Activated CD8-positive, alpha-beta T cell treated with anti-CD3 and anti-CD28 coated beads for 36 hours (primary cell): ENCODE data around the gene DGKA. TPM values are rescaled to one million over a fixed set of nuclear protein-coding genes. Genes with fewer than 3 reads are reported as not detected.
A peak's percentile ranks its signal among the peaks of the same experiment; 100 is the strongest.

Experiments used
- ATAC-seq: fragments of 200-7000 bp; cut with Tn5 transposase; one replicate; pipeline ENCODE4 v1.10.0; 2021; ENCODE audit warnings: mild to moderate bottlenecking, moderate library complexity
- CTCF ChIA-PET: fragments of 350-600 bp; sonication (Branson Sonifier 250); formaldehyde crosslinking; loops from one replicate; lab custom pipeline; 2021; ENCODE audit warnings: antibody characterized with exemption; lab: Charles Lee
- POLR2A ChIA-PET: fragments of 350-600 bp; sonication (Branson Sonifier 250); formaldehyde crosslinking; loops from one replicate; lab custom pipeline; 2021; ENCODE audit warnings: antibody characterized with exemption; lab: Charles Lee
- DNase-seq: peaks from one replicate; pipeline ENCODE4 v3.0.0-alpha.2; 2020
- H3K27ac Mint-ChIP-seq: one replicate; pipeline ENCODE4 v1.8.0; 2021; ENCODE audit warnings: mild to moderate bottlenecking, mixed read lengths
- H3K27me3 Mint-ChIP-seq: one replicate; pipeline ENCODE4 v1.8.0; 2021; ENCODE audit warnings: mixed read lengths
- H3K36me3 Mint-ChIP-seq: one replicate; pipeline ENCODE4 v1.8.0; 2021; ENCODE audit warnings: low read depth, mixed read lengths
- H3K4me1 Mint-ChIP-seq: one replicate; pipeline ENCODE4 v1.8.0; 2021; ENCODE audit warnings: low read depth, mixed read lengths
- H3K4me3 Mint-ChIP-seq: one replicate; pipeline ENCODE4 v1.8.0; 2021; ENCODE audit warnings: mild to moderate bottlenecking, moderate library complexity, mixed read lengths
- H3K9me3 Mint-ChIP-seq: one replicate; pipeline ENCODE4 v1.8.0; 2021; ENCODE audit warnings: mixed read lengths
- intact Hi-C: fragments of 100-400 bp; cut with micrococcal nuclease; formaldehyde crosslinking; loops from one replicate; pipeline ENCODE4 v1.10.0; 2022
- total RNA-seq, 2 experiments: library from RNA; stranded (reverse); gene quantifications; one replicate each; pipeline ENCODE4 v1.2.3, GENCODE V29; 2021
- TF ChIP-seq, protein P1 (sequence below): fragments of 200-600 bp; IDR thresholded peaks from one replicate; pipeline ENCODE4 v1.8.0; 2022; ENCODE audit warnings: antibody characterized with exemption, mild to moderate bottlenecking

Gene DGKA
- total RNA-seq, 2 experiments from 2014 or later, result 350 to 353 TPM

DNA sequence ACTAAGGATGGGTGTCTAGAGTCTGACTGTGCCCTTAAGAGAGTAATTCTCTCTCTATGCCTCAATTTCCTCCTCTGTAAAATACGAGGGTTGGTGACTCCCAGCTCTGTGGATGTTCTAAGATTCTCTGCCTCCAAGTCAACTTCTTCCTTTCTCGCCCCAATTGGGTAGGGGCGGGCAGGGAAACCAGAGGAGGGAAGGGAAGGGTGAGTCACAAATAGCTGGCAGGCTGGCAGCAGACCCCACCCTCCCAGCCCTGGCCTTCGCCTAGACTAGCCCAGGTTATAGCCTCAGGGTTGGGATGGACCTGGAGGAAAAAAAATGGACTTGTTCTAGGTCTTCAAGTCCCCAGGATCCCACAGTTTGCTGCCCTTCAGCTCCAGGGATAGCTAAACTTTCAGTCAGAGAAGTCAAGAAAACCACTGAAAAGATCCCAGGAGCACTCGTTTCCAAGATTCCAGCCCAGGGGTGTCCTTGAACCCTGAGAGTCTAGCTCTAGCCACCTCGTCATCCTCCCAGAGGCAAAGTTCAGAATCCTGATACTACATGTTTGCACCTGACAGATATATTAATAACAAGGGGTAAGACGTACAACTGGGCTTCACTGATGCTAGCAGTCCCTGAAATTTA, 2.3 kb downstream of the DGKA start:
- intact Hi-C loops, result no loop called here
- peak overlapping the region; percentile 99 for H3K4me3 Mint-ChIP-seq
- H3K36me3 Mint-ChIP-seq, result peaks cover 70% of the 10 kb centered on the region
- H3K27ac Mint-ChIP-seq, result peak overlapping the region; percentile 99
- TF ChIP-seq, protein P1, sequence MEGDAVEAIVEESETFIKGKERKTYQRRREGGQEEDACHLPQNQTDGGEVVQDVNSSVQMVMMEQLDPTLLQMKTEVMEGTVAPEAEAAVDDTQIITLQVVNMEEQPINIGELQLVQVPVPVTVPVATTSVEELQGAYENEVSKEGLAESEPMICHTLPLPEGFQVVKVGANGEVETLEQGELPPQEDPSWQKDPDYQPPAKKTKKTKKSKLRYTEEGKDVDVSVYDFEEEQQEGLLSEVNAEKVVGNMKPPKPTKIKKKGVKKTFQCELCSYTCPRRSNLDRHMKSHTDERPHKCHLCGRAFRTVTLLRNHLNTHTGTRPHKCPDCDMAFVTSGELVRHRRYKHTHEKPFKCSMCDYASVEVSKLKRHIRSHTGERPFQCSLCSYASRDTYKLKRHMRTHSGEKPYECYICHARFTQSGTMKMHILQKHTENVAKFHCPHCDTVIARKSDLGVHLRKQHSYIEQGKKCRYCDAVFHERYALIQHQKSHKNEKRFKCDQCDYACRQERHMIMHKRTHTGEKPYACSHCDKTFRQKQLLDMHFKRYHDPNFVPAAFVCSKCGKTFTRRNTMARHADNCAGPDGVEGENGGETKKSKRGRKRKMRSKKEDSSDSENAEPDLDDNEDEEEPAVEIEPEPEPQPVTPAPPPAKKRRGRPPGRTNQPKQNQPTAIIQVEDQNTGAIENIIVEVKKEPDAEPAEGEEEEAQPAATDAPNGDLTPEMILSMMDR, result no peak
- ChIA-PET CTCF (interaction anchor here (0.9 to 2.3 kb wide), 11 partner anchors 8 to 194 kb away, joined by 3 to 15 read pairs (median 5); partner anchors contain the start of genes ORMDL2 and SARNP), POLR2A (interaction anchor here (0.6 to 3.3 kb wide), 11 partner anchors 10 to 204 kb away, joined by 3 to 17 read pairs (median 4); partner anchors contain the start of genes ORMDL2, RAB5B and SARNP)
- no peak for ATAC-seq
- no peaks in the 10 kb centered on the region for H3K27me3 Mint-ChIP-seq
- H3K9me3 Mint-ChIP-seq, result no peaks in the 10 kb centered on the region
- no peak for DNase-seq
- H3K4me1 Mint-ChIP-seq, result peaks cover 65% of the 10 kb centered on the region

DNA sequence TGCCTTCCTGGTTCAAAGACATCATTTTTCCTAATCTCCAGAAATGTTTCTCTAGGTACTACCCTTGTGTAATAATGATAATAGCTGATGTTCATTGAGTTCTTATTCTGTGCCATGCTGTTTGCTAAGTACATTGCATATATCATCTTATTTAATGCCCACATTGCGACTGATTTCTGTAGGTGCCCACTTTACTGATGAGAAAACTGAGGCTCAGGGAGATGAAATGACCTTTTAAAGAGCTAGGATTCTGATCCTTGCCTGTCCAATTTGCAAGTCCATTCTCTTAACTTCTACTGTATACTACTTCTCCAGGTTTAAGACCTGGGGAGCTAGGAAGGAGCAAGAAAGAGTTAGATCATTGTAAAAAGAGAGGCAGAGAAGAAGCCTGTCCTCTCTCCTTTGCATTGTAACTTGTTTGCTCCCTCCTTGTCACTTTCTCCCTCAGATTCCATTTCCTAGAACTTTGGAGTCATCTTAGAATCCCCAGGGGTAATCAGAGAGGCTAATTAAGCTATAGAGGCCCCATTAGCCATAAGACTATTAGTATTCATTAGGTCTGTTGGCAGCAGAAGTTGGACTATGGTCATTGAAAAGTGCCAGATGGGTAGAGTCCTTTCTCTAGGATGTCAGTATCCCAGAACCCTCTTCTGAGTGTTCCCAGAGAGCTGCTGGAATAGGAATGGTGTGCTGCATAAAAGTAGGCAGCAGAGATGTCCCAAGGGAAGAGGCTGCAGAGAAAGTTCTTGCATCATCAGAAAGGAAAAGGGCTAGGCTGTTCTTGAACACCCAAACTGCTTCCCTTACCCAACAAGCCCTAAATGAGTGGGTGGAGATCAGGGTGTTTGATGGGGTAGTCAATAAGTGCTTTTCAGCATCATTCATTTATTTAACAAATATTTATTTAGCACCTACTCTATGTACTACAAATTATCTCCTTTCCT, 3.1 kb downstream of the DGKA start:
- H3K4me1 Mint-ChIP-seq, result peaks cover 73% of the 10 kb centered on the region
- peak overlapping the region; percentile 99 for H3K27ac Mint-ChIP-seq
- DNase-seq (no peak), ATAC-seq (no peak)
- POLR2A ChIA-PET, result interaction anchor here (0.9 to 3.5 kb wide), 12 partner anchors 8 to 204 kb away, joined by 3 to 29 read pairs (median 4); partner anchors contain the start of genes ORMDL2, PYM1, RAB5B and SARNP
- CTCF ChIA-PET, result interaction anchor here (0.6 to 2.3 kb wide), 15 partner anchors 9 to 204 kb away, joined by 3 to 15 read pairs (median 4); partner anchors contain the start of genes ORMDL2, RAB5B and SARNP
- peak overlapping the region; percentile 99 for H3K4me3 Mint-ChIP-seq
- TF ChIP-seq, protein P1, result no peak
- intact Hi-C loops, result no loop called here
- H3K27me3 Mint-ChIP-seq, result no peaks in the 10 kb centered on the region
- H3K9me3 Mint-ChIP-seq, result no peaks in the 10 kb centered on the region
- H3K36me3 Mint-ChIP-seq, result peaks cover 77% of the 10 kb centered on the region

DNA sequence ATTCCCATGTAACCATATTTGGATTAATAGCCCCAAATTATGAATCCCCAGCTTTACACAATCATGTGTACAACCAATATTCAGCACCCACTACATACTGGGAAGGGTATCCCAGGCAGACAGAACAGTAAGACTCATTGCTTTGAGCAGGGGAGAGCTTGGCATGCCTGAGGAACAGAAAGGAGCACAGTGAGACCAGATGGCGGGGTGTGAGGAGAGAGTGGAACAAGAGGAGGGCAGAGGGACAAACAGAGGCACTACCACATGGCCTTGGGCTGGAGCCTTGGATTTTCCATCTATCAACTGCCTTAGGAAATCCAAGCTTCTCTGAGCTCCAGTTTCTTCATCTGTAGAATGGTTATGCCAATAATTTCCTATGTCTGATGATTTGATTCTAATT, 3.8 kb downstream of the DGKA start:
- intact Hi-C loops, result no loop called here
- Mint-ChIP-seq H3K36me3 (peaks cover 84% of the 10 kb centered on the region), H3K27ac (peak overlapping the region; percentile 99), H3K4me3 (peak overlapping the region; percentile 99), H3K4me1 (peaks cover 73% of the 10 kb centered on the region), H3K9me3 (no peaks in the 10 kb centered on the region), H3K27me3 (no peaks in the 10 kb centered on the region)
- ChIA-PET CTCF (interaction anchor here (0.6 to 2.9 kb wide), 12 partner anchors 8 to 205 kb away, joined by 3 to 19 read pairs (median 4); partner anchors contain the start of genes ORMDL2, RAB5B and SARNP), POLR2A (interaction anchor here (1.0 to 3.5 kb wide), 10 partner anchors 8 to 205 kb away, joined by 3 to 29 read pairs (median 6); partner anchors contain the start of genes ORMDL2, PYM1 and SARNP)
- TF ChIP-seq, protein P1, result no peak
- no peak for ATAC-seq
- DNase-seq, result no peak

DNA sequence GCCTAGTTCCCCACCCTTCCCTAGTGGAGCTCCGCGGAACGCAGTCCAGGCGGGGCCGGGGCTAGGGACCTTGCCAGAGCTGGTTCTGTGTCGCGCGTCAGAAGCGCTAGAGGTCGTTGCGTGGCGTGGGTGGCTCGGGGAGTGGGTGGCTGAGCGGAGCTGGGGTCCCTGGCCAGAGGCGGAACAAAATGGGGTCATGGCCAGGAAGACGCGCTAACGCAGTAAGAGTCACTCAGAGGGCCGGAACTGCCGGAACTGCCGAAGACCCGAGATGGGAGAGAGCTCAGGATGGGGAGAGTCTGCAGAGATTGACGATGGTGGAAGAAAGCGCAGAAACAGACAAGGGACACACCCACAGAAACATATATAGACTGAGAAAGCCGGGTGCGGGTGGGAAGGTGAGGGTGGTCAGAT, 4.8 kb downstream of the DGKA start:
- H3K4me3 Mint-ChIP-seq, result peak overlapping the region; percentile 99
- DNase-seq (peak; percentile 62), ATAC-seq (peak; percentile 7)
- CTCF ChIA-PET, result interaction anchor here (0.6 to 2.9 kb wide), 10 partner anchors 8 to 197 kb away, joined by 3 to 19 read pairs (median 5); partner anchors contain the start of genes ORMDL2, RAB5B and SARNP
- H3K27ac Mint-ChIP-seq, result peak overlapping the region; percentile 99
- TF ChIP-seq, protein P1, result no peak
- intact Hi-C loops, result no loop called here
- POLR2A ChIA-PET, result interaction anchor here (0.7 to 3.5 kb wide), 12 partner anchors 9 to 206 kb away, joined by 3 to 29 read pairs (median 6); partner anchors contain the start of genes ORMDL2, PYM1 and SARNP
- H3K9me3 Mint-ChIP-seq, result no peaks in the 10 kb centered on the region
- H3K27me3 Mint-ChIP-seq, result no peaks in the 10 kb centered on the region
- H3K36me3 Mint-ChIP-seq, result peaks cover 94% of the 10 kb centered on the region
- H3K4me1 Mint-ChIP-seq, result peaks cover 73% of the 10 kb centered on the region
